Retinal pigment epithelial cell (primary cell): ENCODE results near the gene OBP2A.
"Not testable (repeated sequence)": the region's sequence is repeated elsewhere in the genome, so short reads cannot be mapped to it uniquely, and the experiment has no call there.

Experiments
- DNase-seq: peaks from one replicate; pipeline ENCODE4 v3.0.0-alpha.2; 2010; ENCODE audit warnings: low read depth
- H3K4me3 ChIP-seq: 2 replicates; pipeline ENCODE4 v1.5.1; 2011; ENCODE audit warnings: mild to moderate bottlenecking, low read length, control low read depth, moderate library complexity
- TF ChIP-seq, protein P1 (sequence below): conservative IDR thresholded peaks from 2 replicates; pipeline ENCODE4 v1.5.1; 2011; ENCODE audit warnings: low read depth, low read length, control low read depth, inconsistent platforms

OBP2A gene

DNA sequence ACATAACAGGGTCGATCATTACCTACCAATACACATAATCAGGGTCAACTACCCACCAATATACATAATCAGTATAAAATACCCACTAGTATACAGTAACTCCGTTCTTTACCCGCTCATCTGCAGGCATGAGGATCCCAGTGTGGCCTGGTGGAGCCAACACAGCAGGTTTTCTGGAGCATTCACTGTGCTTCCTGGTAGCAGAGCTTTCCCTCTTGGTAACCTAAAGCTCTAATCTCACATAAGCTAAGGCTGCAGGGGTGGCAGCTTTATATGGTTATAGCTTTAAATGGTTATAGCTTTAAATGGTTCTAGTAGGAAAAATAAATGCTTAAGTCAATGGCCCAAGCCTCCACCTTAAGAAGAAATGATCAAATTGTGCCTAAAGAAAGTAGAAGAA, 12.8 kb upstream of the OBP2A start:
- TF ChIP-seq, protein P1, sequence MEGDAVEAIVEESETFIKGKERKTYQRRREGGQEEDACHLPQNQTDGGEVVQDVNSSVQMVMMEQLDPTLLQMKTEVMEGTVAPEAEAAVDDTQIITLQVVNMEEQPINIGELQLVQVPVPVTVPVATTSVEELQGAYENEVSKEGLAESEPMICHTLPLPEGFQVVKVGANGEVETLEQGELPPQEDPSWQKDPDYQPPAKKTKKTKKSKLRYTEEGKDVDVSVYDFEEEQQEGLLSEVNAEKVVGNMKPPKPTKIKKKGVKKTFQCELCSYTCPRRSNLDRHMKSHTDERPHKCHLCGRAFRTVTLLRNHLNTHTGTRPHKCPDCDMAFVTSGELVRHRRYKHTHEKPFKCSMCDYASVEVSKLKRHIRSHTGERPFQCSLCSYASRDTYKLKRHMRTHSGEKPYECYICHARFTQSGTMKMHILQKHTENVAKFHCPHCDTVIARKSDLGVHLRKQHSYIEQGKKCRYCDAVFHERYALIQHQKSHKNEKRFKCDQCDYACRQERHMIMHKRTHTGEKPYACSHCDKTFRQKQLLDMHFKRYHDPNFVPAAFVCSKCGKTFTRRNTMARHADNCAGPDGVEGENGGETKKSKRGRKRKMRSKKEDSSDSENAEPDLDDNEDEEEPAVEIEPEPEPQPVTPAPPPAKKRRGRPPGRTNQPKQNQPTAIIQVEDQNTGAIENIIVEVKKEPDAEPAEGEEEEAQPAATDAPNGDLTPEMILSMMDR: no peak
- DNase-seq: no peak
- H3K4me3 ChIP-seq: no peak overlapping the region

DNA sequence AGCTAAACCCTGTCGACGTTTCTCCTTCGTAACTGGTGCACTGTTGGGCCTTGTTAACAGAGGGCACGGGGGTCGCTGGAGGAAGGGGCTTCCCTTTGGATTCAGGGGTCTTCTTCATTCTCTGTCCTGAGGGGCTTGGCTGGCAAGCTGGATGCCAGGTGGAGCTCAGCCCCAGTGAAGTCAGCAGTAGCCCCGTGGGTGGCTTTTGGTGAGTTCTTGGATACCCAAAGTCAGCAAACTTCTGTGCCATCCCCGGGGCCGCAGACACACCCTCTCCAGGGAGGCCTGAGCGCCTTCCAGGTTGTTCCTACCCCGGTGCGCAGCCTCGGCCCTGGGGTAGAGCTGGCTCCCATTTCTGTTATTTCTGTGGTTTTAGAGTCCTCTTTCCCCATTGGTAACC, 12.3 kb upstream of the OBP2A start:
- TF ChIP-seq, protein P1: no peak
- no peak overlapping the region for H3K4me3 ChIP-seq
- no peak for DNase-seq

DNA sequence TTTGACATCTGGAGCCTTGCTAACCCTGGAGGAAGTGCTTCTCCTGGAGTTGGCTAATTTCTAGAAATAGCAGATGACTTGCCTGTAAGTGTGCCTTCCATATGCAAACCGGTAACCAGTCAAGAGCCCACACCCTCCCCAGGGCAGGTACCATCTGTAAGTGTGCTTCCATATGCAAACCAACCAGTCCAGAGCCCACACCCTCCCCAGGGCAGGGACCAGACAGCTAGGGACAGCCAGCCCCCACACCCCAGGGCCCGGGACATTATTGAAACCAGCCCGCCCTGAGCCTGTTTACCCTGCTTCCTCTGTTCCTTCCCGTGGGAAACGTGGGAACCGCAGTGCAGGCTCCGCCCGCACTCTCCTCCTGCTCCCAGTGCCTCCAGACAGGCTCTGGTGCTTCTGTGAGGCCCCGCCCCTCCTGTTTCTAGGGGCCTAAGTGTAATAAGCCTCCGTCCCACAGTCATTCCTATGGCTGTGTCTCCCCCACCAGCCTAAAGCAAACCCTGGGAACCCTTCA, 11.7 kb upstream of the OBP2A start:
- not testable (repeated sequence) for H3K4me3 ChIP-seq, DNase-seq

DNA sequence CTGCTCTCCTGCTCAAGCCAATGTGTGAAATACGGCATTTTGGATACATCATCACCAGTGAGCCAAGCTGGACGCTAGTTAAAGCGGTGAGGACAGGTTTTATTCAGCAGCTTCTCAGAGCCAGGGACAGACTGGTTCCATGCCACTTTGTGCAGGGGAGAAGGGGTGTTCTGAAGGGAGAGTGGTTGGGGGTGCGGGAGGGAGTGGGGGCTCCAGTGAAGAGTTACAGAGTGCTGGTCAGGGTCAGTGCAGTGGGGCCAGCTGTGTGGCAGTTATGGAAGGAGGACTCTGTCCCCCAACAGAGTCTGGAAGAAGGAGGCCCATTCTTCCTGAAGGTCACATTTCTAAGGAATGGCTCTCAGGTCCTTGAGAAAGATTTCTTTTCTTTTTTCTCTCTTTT, 11.1 kb upstream of the OBP2A start:
- not testable (repeated sequence) for H3K4me3 ChIP-seq, DNase-seq

DNA sequence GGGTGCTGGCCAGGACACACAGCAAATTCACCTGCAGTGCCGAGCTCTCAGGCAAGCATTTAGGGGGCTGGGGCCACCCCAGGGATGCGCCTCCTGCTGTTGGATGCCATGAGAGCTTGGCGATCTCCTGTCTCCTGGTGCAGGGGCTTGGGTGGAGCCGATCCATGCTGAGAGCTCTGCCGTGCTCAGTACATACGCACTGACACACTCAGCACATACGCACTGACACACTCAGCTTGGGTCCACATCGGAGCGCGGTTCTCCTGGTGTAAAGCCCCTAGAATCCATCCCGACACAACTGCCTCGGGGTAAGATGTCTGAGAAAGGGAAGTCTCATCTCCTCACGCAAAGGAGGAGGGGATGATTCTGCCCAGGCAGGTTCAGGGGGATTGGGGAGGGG, 10.3 kb upstream of the OBP2A start:
- not testable (repeated sequence) for H3K4me3 ChIP-seq, DNase-seq

DNA sequence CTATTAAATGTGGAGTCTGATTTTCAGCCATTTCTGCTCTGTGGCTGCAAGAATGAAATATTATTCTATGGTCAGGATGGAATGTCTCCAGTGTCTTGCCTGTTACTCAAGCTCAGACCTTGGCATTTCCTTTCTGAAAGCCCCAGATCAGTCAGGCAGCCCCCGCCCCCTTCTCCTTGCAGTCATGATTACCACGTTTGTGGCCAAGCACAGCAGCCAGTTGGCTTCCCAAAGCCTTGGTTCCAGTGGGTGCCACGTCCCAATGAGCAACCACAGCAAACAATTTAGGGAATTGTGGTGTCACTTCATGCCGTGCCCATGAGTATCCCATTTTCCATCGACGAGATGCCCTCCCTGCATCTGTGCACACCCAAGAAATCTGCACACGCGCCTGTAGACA, 9.7 kb upstream of the OBP2A start:
- TF ChIP-seq, protein P1: no peak
- no peak overlapping the region for H3K4me3 ChIP-seq
- no peak for DNase-seq

DNA sequence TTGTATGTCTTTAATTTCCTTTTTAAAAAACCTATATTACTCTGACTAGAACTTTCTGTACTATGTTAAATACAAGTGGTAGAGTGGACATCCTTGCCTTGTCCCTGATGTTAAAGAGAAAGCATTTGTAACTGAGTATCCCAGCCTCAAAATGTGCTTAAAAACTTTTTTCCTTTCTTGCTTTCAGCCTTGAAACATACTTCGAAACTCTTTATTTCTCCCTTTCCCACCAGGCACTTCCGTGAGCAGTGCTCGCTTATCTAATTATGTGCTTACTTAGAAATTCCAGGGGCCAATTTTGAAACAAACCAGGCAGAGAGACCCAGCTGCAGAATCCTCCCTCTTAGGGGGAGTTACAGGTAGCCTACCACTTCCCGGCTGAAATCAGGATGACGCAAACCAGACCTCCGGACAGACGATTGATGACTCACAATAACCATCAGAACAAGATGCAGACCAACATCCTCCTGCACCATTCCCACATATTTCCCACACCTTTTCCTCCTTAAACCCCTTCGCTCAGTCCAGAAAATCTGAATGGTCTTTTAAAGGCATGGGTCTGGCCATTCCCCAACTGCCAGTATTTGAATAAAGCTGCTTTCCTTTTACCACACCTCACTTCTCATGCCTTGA, 2.5 kb upstream of the OBP2A start:
- not testable (repeated sequence) for H3K4me3 ChIP-seq, DNase-seq

DNA sequence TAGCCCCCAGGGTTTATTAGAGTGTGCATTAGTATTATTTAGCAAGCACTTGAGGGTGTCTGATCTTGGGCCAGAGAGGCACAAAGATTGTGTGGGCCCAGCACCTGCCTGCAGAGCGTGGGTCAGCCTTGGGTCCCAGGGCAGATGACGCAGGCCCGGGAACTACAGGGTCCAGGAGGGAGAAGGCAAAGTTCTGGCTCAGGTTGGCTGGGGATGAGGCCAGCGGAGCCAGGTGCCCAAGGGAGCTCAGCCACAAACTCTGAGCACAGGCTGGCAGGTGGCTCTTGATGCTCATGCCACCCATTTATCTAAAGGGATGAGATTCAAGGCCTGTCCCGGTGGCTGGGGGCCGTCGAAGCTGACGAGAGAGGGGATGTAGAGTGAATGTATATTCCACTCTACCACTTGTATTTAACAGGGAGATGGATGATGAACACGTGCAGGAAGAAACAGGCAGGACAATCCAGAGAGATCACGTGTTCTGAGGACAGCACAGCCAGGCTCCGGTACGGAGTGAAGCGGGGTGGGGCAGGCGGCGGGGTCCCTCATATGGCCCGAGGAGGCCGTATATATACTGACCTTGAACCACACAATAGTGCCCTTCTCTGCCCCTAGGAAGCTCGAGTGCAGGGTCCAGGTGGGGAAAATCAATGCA, 818 bp upstream of the OBP2A start:
- TF ChIP-seq, protein P1: no peak
- no peak overlapping the region for H3K4me3 ChIP-seq
- DNase-seq: no peak

DNA sequence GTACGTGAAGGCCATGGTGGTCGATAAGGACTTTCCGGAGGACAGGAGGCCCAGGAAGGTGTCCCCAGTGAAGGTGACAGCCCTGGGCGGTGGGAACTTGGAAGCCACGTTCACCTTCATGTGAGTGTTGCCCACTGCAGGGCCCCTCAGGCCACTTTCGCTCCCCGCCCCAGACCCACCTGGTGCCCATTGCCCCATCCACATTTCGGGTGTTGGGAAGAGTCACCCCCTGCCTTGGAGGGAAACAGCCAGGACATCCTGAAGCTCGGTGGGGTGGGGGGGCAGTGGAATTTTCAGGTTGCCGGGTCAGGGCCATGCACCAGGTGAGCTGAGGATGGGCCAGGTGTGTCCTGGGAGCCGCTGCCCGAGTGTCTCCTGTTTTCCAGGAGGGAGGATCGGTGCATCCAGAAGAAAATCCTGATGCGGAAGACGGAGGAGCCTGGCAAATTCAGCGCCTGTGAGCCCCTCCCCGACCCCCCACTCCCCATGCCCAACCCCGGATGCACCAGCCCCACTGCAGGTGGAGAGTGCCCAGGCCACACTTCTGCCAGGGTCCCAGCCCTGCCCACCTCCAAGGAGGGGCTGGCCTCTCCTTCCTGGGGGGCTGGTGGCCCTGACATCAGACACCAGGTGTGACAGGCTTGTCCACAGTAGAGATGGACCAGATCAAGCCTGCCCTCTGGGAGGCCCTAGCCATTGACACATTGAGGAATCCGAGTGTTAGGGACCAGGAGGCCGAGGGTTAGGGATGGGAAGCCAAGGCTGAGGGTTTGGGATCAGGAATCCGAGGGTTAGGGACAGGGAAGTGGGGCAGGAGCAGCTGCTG, 1.1 kb downstream of the OBP2A start:
- DNase-seq, H3K4me3 ChIP-seq: not testable (repeated sequence)
